ENCODE results near the gene ZMIZ1.

ZMIZ1 gene

DNA sequence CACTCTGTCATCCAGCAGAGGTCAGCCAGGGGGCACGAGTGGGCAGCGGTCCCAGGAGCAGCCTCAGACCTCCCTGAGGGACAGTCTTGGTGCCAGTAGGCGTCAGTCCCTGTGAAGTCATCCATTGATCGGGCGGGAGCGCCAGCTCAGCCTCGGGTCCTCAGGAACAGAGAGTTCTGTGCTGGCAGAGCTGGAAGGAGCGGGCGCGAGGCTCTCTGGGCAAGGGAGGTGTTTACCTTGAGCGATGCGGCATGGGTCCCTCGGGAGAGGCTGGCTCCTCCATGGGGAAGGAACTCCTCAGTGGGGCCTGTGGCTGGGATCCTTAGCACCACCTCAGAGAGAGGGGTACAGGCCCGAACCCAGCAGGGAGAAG, 177.4 kb downstream of the ZMIZ1 start:
- no peak for DNase-seq (ENCODE audit: low read depth in 2 of 2)

DNA sequence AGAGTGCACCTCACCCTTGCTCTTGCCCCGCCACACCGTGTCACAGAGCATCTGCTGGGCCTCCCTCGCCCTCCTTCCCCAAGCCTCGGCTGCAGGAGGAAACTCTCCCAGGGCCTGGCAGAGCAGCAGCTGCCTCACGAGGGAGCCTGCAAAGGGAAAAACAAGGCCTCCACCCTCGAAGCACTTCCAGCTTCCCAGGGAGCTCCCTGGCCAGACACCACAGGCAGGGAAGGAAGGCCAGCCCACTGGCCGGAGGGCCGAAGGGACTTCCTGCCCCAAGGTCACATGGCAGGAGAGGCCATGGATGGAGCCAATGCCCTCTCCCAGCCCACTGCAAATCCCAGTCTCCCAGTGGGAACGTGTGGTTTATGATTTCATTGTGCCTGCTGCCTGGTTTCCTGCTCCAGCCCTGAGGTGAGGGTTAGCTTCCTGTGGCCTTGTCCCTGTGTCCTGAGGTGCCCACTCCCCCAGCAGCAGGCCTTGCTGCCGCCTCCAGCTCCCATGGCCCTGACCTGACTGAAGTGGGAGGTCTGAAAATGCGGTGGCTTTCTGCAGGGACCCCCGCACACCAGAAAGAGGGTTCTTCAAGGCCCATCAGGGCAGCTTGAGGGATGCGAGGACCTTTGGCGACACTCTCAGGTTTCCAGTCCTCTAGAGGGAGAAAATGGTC, 178.0 kb downstream of the ZMIZ1 start:
- DNase-seq (ENCODE audit: low read depth in 2 of 2): no peak

DNA sequence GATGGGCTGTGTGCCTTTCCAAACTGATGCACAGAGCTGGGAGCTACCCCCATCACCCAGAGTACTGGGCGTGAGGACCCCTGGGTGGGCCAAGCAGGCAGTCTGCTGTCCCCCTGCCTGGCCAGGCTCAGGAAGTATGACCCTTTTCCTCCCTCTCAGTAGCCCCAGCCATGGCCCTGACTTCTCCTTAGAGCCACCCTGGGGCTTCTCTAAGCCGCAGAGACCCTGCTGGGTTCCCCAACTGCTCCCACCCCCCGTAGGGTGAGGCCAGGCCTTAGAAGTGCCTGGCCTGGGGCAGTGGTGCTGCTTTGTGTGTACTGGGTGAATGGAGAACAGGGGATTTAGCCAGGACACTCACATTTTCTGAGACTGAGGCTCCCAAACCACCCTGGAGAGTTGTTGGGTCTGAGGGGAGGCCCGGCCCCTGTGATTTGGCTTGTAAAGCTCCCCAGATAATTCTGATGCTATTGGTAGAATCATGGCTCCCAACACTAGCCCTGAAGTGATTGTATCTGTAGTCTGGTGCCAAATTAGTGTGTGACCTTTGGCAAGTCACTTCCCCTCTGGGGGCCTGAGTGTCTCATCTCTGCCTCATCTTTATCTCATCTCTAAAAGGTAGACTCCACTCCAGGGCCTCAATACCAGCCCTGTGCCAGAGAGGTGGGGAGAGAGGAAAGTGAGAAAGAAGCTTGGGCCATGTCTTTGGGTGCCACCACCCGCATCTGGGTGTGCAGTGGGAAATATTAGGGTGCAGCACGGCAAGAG, 178.8 kb downstream of the ZMIZ1 start:
- DNase-seq (ENCODE audit: low read depth in 2 of 2): no peak

DNA sequence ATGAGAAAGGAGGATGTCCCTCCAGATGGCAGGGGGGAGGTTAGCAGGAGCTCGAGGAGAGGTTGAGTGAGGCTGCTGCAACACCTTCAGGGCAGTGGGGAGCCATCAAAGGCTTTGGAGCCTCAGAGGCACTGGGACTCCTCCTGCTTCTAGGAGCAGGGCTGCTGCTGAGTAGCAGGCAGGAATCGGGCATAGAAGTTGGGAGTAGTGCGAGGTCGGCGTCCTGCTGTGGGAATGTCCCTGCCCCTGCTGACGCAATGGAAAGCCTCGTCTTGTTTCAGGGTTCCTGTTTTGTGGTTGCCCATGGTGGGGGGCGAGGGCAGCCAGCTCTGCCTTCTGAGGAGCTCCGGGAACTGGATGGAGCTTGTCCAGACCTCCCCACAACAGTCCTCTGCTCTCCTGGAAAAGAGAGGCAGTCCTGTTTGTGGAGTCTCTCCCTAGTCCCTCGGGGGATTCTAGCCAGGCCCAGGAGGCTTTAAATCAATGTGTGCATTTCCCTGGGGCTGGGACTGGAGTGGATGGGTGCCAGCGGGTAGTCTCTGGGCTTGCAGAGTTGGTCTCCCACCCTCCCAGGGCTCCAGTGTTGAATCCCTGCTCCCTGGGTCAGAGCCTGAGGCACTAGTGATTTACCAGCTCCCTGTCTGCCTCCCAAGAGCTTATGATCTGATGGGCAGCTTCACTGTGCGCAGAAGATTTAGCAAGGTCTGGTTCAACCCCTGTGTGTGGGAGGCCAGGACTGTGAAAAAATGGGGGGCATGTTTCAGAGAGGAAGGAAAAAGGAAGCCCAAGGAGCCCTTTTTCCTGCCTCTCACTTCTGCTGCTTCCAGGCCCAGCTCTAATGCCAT, 179.8 kb downstream of the ZMIZ1 start:
- no peak for DNase-seq (ENCODE audit: low read depth in 2 of 2)

DNA sequence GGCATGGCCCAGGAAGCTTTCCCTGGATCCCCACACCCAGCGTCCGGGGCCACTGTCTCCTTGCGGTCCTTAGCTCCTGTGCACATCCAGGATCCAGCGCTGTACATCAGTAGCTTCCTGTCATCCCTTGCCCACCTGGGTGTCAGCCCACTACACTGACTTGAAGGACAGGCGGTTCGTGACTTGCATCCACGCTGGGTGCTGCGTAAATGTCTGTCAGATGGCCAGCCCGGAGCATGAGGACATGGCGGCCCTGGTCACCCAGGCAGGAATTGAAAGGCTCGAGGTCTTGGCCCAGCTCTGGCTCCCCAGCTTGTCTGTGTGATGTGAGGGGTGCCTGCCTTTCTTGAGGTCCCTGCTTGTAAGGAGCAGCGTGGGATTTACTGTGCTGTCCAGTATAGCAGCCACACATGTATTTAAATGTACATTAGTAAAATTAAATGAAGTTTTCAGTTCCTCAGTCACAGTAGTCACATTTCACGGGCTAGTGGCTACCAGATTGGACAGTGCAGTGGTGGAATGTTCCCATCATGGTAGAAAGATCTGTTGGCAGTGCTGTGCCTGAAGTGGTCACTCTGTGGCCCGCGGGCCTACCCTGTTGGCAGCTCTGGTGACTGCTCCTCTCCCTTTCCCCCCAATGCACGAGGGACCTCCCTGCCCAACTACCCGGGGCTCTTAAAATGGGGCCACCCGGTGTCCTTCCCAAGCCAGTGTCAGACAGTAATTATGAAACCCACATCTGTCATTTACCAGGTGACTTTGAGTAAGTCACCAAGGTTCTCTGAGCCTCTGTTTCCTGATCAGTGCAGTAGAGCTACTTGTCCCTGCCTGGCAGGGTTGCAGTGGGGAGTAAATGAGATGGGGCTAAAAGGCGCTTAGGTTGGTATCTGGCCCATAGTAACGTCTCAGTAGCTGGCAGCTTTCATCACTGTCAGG, 180.7 kb downstream of the ZMIZ1 start:
- no peak for DNase-seq (ENCODE audit: low read depth in 2 of 2)

DNA sequence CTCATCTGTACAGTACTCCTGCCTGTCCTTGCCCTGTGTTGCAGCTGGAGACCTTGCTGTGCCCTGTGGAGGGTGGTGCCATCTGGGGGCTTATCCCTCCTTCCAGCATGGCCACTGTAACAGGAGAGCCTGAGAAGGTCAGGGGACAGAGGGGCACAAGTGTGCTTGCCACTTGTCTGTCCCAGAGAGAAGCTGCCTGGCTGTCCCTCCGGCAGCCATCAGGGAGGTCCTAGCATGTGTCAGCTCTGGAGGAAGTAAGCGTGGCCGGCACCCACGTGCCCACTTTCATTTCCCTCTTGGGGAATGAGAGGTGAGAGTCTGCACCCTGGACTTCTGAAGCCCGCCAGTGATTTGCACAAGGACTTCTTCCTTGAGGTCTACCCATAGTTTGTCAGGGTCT, 181.5 kb downstream of the ZMIZ1 start:
- DNase-seq (ENCODE audit: low read depth in 2 of 2): no peak

DNA sequence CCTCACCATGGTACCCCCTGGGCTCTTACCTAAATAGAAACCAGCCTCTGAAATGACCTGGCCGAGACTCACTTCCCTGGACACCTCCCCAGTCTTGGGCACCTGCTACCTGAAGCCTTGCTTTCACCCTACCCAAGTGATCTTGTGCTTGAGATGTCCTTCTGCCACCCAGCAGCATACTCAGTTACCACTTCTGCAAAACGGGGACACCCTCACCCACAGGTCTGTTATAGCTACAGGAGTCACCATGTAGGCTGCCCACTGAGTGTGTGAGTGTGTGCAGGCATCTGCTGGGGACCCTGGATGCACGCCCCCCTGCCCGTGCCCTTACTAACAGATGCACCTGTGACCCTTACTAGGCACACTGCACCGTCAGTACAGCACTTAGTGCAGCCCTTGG, 183.7 kb downstream of the ZMIZ1 start:
- DNase-seq (ENCODE audit: low read depth in 2 of 2): no peak

DNA sequence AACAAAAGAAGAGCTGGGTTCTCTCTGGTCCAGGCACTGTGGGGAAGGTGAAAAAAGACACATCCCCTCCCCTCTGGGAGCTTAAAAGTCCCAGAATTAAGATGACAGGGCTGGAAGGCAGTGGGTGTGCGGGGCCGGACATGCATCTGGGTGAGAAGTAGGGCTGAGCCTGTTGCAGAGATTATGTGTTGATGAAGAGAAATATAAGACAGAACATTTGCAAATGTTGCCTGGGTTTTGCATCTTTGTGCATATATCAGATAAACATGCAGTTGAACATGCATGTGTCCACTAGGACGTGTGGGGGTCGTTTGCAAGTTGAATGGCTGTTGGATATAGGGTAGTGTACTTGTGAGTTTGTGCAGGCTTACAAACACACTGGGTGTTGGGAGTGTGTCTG, 184.2 kb downstream of the ZMIZ1 start:
- DNase-seq (ENCODE audit: low read depth in 2 of 2): no peak

DNA sequence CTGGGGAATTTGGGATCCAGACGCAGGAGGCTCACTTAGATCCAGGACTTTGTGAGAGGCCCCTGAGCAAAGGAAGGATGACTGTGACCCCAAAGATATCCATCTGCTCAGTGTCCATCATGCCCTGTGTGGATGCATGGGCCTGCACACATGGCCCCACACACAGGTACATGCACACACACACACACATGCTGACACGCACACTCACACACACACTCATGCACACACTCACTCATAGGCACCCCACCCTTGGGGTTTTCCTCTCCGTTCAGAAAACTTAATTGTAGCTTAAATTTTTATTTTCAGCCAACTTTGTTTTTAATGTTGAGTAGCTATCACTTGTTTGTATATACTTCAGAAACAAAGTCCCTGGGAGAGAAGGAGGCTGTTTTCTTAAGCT, 184.9 kb downstream of the ZMIZ1 start:
- DNase-seq (ENCODE audit: low read depth in 2 of 2): no peak

DNA sequence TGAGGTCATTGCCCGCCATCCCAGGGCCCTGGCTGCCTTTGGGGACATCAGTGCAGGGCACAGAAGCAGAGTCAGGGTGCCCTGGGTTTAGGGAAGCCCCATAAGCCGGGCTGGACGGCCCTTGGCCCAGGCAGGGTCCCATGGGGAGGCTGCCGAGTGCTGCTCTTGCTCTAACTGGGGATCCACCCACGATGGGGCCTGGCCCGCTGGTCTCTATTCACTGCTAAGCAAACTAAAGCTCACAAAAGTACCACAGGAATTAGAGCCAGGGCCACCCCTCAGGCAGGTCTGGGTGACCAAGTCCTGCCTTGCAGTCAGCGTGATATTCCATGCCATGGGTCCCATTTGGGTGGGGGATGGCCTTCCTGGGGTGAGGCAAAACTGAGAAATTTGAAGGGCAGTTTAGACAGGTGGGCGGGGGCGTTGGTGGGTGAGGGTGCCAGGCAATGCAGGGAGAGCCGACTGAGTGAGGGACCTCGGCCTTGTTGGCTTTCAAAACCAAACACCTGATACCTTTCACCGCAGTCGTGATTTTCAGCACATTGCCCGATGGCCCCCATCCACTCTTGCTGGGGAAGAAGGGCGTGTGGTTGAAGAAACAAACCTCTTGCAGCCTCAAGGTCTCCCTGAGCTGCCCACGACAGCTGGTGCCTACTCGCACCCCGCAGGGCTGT, 185.7 kb downstream of the ZMIZ1 start:
- DNase-seq (ENCODE audit: low read depth in 2 of 2): no peak

DNA sequence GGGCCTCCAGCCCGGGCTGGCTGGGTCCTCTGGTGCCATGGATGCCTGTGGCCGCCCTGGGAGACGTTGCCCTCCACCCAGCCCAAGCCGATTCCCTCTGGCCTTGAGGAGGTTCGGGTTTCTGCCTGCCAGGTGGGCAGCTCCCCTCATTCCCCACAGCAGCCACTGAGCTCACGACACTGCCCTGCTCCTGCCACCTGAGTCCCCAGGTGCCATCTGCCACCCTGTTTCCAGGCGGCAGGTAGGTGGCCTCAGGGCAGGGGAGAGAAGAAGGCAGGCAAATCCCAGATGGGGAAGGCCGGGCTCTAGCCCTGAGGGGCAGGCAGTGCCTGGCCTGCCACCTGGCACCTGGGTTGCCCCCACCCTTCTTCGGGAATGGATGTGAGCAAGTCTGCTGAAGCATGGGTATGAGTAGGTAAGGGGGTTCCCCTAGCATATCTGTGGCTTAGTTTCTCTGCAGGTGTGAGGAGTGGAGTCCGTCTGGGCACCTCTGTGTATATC, 186.3 kb downstream of the ZMIZ1 start:
- no peak for DNase-seq (ENCODE audit: low read depth in 2 of 2)

DNA sequence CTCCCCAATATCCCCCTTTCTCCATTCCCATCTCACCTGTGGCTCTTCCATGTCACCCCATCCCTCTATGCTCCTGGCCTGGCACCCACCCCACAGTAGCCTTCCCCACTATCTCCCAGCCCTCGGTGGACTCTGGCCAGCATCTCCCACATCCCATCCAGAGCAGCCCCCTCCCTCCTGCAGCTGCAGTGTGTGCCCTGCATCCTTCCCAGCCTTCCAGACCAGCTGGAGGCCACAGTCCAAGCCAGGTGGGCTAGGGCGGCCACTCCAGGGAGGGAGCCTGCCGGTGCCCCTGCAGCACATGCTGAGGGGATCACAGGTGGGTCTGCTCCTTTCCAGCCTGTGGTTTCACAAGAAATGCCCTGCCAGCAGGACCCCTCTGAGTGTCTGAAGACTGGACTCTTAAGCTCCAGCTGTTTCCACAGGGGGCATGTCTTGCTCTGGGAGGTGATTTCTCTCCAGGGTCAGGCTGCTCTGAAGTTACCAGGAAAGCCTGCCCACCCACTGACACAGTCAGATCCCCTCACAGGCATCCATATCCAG, 187.6 kb downstream of the ZMIZ1 start:
- no peak for DNase-seq (ENCODE audit: low read depth in 2 of 2)

DNA sequence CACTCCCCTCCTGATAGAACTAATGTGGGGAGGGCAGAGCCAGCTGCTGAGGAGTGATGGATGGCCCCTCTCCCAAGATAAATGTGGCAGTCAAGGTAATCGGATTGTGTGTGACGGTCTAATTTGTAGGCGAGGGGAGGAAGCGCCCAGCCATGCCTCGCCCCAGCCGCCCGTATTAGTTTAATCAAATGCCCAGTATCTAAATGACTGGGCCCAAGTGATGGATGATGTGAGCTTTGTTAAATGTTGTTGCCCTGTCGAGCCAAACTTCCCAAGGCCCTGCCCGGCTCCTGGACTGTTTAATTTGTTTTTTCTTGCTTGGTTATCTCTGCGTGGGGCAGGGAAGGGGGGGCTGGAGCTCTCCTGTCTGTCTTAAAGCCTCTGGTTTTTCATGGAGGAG, 190.1 kb downstream of the ZMIZ1 start:
- no peak for DNase-seq (ENCODE audit: low read depth in 2 of 2)

DNA sequence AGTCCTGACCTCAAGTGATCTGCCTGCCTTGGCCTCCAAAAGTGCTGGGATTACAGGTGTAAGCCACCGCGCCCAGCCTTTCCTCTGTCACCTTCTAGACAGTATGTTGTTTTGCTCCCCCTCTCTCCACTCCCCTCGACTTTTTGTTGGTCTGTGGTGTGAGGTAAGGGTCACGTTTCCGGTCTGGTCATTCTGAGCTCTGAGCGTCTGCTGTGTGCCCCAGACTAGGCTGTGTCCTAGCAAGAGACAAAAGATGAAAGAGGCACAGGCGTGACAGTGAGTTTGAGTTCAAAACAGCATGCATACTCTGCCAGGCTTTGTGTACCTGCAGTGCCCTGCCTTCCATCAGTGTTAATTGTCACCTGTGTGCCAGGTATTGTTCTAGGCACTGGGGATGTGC, 191.1 kb downstream of the ZMIZ1 start:
- no peak for DNase-seq (ENCODE audit: low read depth in 2 of 2)

DNA sequence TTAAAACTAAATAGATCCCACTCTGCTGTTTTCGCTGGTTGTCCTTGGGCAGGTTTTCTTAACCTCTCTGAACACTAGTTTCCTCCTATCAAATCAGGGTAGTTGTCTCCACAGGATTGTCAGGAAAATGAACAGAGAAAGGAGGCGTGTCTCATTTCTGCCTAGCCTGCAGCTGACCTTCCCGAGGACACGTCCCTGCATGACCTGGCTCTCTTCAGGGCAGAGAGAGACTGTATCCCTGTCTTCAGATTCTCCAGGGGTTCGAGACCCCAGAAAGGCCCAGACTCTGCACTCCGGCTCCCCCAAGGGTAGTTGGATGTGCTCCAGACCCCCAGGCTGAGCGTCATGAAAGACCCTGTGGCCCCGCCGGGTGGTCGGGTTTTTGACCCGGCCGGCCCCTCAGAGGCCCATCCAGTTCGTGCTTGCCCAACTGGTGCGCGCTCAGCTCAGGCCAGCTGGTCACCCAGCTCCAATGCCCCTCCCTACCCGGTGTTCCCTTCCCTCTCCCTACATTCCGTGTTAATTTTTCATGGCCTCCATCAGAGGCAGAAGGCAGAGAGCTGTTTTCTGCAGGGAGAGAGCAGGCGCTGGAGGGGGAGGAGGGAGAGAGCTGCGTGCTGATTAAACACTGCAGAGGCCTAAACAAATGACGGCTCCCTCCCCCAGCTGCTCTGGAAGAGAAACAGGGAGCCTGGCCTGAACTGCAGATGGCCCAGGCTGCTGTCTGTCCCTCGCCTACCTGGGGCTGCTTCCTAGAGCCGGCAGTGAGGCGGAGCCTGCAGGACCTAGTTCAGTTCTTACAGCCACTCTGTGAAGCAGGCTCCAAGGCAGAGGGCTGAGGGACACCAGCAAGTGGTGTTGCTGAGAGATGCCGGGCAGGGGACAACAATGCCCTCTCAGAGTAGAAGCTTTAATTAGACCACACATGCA, 192.3 kb downstream of the ZMIZ1 start:
- no peak for DNase-seq (ENCODE audit: low read depth in 2 of 2)

DNA sequence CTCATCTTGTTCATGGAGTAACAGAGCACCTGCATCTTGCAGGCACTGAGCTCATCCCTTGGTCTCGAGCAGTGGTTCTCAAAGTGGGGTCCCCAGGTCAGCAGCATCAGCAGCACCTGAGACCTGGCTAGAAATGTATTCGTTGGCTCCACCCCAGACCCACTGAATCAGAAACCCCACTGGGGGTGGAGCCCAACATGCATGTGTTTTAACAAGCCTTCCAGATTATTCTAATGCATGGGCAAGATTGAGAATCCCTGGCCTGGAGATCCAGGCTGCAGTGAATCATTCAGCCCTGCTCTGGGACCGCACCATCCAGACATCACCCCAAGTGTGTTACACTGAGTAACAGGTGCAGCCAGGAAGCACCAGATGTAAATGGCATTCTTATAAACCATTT, 193.4 kb downstream of the ZMIZ1 start:
- no peak for DNase-seq (ENCODE audit: low read depth in 2 of 2)

DNA sequence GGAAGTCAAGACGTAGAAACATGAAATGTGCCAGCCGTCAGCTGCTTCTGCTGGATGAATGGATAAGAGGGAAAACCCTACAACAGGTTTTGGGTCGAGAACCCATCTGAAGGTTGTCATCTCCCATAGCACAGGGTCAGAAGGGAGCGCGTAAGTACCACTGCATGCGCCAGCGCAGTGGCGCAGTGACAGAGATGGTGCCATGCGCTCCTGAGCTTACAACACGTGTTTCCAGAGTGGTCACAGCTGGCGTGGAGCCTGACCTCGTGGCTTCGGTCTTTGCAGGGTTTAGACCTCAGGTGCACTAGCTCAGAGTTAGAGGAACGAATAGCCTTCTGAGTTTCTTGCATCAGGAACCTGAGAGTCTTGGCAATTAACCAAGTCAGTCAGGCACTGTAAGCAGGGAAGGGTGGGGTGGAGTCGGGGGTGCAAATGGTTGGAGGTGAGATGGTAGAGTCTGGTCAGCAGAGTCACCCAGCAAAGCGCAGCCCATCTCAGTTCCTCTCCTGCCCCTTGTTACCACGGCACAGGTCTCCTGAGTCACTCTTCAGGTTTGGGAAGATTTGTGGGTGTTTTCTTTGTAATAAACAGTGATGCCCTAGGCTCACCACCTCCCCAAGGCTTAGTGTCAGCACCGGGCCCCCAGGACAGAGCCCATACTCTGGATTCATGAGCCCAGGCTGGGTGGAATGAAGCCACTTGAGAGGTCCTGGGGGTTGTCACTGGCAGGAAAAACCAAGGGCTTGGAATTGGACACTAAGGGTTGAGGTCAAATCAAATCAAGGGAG, 194.4 kb downstream of the ZMIZ1 start:
- DNase-seq (ENCODE audit: low read depth in 2 of 2): no peak

DNA sequence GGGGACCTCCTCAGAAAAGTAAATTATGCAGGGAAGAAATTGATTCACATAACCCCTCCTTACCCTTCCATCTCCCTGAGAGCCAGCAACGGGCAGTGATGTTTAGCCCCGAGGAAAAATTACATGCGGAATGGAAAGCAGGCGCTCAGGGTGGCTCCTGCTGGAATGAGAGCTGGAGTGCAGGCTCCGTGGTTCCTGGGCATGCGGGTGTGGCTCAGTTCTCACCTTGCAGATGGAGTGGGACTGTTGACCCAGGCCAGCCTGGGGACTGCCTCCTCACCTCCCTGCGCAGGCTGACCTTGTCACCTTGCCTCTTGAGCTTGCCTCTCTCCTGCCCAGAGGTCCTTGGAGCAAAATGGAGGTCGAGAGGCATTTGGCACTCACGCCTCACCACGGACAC, 195.2 kb downstream of the ZMIZ1 start:
- no peak for DNase-seq (ENCODE audit: low read depth in 2 of 2)

DNA sequence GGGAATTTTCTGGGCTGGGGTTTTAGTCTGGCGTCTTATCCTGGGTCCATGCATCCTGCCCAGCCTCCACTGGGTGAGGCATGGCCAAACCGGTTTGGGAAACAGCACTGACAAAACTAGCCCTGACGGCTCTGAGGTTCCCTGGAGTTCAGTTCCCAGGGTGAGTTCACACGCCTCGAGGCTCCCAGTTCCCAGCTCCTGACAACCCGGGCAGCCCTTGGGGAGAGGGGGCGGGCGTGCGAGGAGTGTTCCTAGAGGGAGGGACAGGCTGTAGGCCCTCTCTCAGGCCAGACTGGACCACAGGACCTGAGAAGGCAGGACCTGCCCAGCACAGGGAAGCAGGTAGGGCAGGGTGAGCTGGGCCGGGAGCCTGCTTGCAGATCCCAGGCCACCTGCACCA, 196.2 kb downstream of the ZMIZ1 start:
- DNase-seq (ENCODE audit: low read depth in 2 of 2): no peak

Measured in stimulated activated CD8-positive, alpha-beta memory T cell treated with anti-CD3 and anti-CD28 coated beads, Interleukin-2, amount 100 ng/mL, for 1 hour (primary cell).